GM18505 (cell line): ENCODE data around the gene ASAP2.

Source experiments
- ATAC-seq: cut with Tn5 transposase; IDR thresholded peaks from one replicate; pipeline ENCODE4 v1.9.1; 2021; ENCODE audit not compliant: unreplicated experiment
- POLR2A ChIP-seq: IDR thresholded peaks from 4 replicates; pipeline ENCODE4 v1.6.1; 2011; ENCODE audit warnings: borderline replicate concordance; ENCODE audit not compliant: insufficient read depth, insufficient read length; ENCODE audit errors: extremely low read depth

ASAP2 gene

GRCh38 chr2:9169349-9170107 lies 37.1 kb upstream of the ASAP2 start:
- ATAC-seq: no peak

DNA sequence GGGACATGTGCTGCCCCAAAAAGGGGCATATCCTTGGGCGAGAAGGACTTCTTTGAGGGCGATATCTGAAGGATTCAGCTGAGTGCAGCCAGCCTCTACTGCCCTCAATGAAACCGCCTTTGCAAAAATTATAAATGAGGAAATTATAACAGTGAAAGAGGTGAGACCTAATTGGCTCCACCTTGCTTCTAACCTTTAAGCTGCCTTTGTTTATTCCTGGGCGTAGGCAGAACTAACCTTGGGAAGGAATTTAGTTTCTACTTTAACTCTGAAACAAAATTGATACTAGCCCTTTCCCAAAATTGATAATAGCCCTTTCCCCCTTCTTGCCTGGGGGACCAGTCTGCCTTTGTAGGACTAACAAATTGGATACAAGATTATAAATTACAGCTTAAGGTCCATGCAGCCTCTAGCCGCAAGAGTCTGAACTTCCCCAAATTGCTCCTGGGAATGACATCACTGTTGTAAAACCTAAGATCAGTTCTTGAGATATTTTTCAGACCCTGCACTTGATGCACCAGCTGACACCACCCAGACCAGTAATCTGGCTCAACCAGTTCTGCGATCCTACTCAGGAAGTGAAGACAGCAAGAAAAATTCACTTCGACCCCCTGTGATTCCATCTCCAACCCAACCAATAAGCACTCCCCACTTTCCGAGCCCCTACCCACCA lies 36.0 kb upstream of the ASAP2 start:
- no peak for TF ChIP-seq POLR2A

More at GRCh38 chr2:9169349-9170107, 37.1 kb upstream of the ASAP2 start:
- no peak for TF ChIP-seq POLR2A

GRCh38 chr2:9174771-9175437 lies 31.7 kb upstream of the ASAP2 start:
- TF ChIP-seq POLR2A: no peak
- no peak for ATAC-seq

More for the DNA sequence above, 36.0 kb upstream of the ASAP2 start:
- ATAC-seq: no peak

DNA sequence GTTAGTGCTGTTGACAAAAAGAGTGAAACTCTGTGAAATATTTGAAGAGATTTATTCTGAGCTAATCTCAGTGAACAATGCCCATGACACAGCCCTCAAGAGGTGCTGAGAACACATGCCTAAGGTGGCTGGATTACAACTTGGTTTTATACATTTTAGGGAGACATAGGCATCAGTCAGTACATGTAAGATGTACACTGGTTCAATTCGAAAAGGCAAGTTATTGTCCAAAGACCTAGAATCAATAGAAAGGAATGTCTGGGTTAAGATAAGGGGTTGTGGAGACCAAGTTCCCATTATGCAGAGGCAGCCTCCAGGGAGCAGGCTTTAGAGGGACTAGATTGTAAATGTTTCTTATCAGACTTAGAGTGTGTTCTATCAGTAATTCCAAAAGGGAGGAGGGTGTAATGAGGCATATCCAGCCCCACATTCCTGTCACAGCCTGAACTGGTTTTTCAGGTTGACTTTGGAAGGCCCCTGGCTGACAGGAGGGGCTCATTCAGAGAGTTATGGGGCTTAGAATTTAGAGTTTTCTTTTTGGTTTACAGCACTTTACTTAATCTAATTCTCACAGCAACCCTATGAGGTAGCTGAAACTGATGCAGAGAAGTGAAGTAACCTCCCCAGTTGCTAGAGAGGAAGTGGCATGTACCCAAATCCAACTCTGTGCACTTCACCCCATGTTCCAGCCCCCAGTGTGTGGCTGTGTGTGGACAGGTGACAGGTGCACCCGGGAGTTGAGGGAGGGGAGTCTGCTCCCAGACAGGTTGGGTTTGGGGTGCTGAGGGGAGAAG lies 28.3 kb upstream of the ASAP2 start:
- TF ChIP-seq POLR2A: no peak
- no peak for ATAC-seq

GRCh38 chr2:9178904-9179571 lies 27.6 kb upstream of the ASAP2 start:
- TF ChIP-seq POLR2A: no peak
- no peak for ATAC-seq

GRCh38 chr2:9179572-9180201 lies 26.9 kb upstream of the ASAP2 start:
- ATAC-seq: no peak
- TF ChIP-seq POLR2A: no peak

GRCh38 chr2:9184361-9184760 lies 22.3 kb upstream of the ASAP2 start:
- ATAC-seq: no peak
- TF ChIP-seq POLR2A: no peak

DNA sequence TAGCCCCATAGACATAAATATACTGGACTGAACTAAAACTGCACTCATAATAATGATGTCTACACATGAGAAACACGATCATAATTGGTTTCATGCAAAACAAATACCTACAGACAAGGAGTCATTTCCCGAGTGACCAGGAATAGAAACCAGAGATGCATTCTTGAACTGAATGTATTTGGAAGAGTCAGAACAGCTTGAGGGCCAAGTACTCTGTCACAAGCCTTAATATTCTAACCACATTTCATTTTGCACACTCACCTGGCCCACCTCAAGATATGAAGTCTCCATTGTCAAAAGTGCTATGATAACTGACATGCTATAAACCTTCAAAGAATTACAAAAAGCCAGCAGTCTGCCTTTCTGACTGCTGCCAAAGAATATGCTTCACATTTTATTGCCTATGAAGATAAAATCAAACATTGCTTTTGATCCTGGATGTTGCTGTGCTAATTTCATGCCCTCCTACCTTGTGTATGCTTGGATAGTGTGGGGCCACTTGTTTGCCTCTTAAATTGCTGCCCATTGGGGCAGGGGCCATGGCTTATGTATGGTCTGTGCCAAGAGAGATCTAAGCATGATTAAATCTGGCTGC lies 18.9 kb upstream of the ASAP2 start:
- TF ChIP-seq POLR2A: no peak
- ATAC-seq: no peak

DNA sequence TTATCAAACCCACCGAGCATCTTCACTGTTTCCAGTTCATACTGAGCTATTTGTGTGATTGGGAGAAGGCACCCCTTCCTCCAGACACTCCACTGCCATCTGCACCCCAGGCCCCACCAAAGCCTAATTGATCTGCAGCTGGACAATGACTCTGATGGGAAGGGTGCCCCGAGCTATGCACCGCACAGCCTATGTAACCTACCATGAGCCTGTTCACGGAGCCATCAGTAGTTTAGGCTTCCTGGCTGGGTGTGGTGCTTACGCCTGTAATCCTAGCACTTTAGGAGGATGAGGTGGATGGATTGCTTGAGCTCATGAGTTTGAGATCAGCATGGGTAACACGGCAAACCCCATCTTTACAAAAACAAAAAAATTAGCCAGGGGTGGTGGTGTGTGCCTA lies 17.8 kb upstream of the ASAP2 start:
- TF ChIP-seq POLR2A: no peak
- no peak for ATAC-seq

- no peak for ATAC-seq
- no peak for TF ChIP-seq POLR2A
These were observed 16.7 kb upstream of the ASAP2 start for GRCh38 chr2:9189901-9190300.

DNA sequence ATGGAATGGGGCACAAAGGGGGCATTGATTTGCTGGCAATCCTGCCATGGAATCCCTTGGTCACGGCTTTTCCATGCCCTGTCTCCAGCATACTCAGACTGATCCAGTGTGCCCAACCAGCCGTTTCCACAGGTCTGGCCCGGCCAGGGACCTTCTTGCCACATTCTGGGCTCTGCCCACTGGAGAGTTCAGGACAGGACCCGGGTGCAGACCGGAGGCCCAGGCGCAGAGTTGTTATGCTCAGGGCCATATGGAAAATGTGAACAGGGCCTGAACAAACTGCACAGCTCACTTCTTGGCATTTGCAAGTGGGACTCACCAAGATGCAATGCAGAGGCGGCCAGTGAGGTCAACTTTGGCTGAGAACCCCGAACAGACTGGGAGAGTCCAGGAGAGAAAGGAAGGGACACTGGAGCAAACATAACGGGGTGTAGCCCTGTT lies 15.6 kb upstream of the ASAP2 start:
- ATAC-seq: no peak
- no peak for TF ChIP-seq POLR2A

GRCh38 chr2:9192712-9193111 lies 13.9 kb upstream of the ASAP2 start:
- no peak for ATAC-seq
- TF ChIP-seq POLR2A: no peak

- ATAC-seq: no peak
- no peak for TF ChIP-seq POLR2A
These were observed 12.3 kb upstream of the ASAP2 start for GRCh38 chr2:9194352-9194751.

- ATAC-seq: no peak
- no peak for TF ChIP-seq POLR2A
These were observed 10.0 kb upstream of the ASAP2 start for GRCh38 chr2:9196637-9197036.
